ENCODE measurements around the gene APBA3.

APBA3 gene

DNA sequence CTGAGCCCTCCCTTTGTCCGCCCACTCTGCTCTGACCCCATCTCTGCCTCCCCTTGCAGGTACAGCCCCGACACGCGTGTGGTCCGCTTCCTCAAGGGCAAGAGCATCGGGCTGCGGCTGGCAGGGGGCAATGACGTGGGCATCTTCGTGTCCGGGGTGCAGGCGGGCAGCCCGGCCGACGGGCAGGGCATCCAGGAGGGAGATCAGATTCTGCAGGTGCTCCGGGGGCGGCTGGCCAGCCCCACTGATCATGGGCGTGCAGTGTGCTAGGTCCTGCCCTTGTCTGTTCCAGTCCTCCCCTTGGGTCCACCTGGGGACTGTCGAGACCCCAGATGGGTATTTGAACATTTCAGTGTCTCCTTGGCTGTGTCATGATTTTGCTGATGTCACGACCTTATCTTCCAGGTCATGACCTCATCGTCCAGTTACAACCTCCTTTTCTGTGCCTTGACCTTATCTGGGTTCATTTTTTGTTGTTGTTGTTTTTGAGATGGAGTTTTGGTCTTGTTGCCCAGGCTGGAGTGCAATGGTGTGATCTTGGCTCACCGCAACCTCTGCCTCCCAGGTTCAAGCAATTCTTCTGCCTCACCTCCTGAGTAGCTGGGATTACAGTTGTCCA lies 25.3 kb downstream of the APBA3 start:
- Histone ChIP-seq H3K4me3 (ENCODE audit: low read depth, low read length) (no peak overlapping the region), H3K4me1 (no peaks in the 10 kb centered on the region), H3K9me3 (no peaks in the 10 kb centered on the region; the same call in 1 of the 2 replicates), H3K36me3 (no peaks in the 10 kb centered on the region), H3K27me3 (peaks cover 34% of the 10 kb centered on the region)
- DNase-seq, result no peak
- TF ChIP-seq, protein P1, sequence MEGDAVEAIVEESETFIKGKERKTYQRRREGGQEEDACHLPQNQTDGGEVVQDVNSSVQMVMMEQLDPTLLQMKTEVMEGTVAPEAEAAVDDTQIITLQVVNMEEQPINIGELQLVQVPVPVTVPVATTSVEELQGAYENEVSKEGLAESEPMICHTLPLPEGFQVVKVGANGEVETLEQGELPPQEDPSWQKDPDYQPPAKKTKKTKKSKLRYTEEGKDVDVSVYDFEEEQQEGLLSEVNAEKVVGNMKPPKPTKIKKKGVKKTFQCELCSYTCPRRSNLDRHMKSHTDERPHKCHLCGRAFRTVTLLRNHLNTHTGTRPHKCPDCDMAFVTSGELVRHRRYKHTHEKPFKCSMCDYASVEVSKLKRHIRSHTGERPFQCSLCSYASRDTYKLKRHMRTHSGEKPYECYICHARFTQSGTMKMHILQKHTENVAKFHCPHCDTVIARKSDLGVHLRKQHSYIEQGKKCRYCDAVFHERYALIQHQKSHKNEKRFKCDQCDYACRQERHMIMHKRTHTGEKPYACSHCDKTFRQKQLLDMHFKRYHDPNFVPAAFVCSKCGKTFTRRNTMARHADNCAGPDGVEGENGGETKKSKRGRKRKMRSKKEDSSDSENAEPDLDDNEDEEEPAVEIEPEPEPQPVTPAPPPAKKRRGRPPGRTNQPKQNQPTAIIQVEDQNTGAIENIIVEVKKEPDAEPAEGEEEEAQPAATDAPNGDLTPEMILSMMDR (IDR thresholded peaks at IDR 0.05; ENCODE audit: low read depth, low read length), result no peak

DNA sequence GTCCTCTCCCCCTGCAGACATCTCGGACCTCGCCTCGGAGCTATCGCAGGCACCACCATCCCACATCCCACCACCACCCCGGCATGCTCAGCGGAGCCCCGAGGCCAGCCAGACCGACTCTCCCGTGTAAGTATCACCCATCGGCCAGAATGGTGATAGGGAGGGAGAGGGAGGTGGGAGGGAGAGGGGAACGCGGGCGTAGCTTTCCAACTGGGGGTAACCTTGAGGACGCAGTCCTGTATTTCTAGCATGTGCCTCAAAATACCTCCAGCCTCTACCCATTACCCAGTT lies 27.2 kb downstream of the APBA3 start:
- Histone ChIP-seq H3K36me3 (no peaks in the 10 kb centered on the region), H3K27me3 (peaks cover 34% of the 10 kb centered on the region), H3K4me3 (ENCODE audit: low read depth, low read length) (no peak overlapping the region), H3K4me1 (no peaks in the 10 kb centered on the region), H3K9me3 (no peaks in the 10 kb centered on the region; the same call in 1 of the 2 replicates)
- DNase-seq, result no peak
- TF ChIP-seq, protein P1 (IDR thresholded peaks at IDR 0.05; ENCODE audit: low read depth, low read length), result no peak

DNA sequence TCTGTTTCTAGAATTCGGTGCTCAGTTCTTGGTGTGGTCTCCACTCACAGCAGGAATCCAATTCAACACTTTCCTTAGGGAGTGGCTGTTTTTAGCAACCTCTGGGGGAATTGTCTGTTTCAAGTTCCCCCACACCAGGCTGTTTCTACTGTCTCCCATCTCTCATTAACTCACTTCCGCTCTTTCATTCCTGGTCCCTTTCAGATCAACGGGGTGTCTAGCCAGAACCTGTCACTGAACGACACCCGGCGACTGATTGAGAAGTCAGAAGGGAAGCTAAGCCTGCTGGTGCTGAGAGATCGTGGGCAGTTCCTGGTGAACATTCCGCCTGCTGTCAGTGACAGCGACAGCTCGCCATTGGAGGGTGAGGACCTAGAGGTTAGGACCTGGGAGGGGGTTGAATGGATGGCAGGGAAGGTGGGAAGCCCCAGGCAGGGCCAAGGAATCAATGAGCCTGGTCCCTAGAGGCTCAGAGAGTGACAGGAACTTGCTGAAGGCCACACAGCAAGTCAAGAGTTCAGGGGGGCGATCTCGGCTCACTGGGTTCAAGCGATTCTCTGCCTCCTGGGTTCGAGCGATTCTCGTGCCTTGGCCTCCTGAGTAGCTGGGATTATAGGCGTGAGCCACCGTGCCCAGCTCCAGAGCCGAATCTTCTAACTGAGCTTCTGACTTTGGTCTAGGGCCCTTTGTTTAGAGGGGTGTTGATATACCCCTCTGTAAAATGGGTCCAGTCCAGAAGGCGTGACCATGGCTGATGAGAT lies 27.8 kb downstream of the APBA3 start:
- Histone ChIP-seq H3K4me1 (no peaks in the 10 kb centered on the region), H3K4me3 (ENCODE audit: low read depth, low read length) (no peak overlapping the region), H3K27me3 (peaks cover 34% of the 10 kb centered on the region), H3K36me3 (no peaks in the 10 kb centered on the region), H3K9me3 (no peaks in the 10 kb centered on the region; the same call in 1 of the 2 replicates)
- TF ChIP-seq, protein P1 (IDR thresholded peaks at IDR 0.05; ENCODE audit: low read depth, low read length), result no peak
- DNase-seq, result no peak

DNA sequence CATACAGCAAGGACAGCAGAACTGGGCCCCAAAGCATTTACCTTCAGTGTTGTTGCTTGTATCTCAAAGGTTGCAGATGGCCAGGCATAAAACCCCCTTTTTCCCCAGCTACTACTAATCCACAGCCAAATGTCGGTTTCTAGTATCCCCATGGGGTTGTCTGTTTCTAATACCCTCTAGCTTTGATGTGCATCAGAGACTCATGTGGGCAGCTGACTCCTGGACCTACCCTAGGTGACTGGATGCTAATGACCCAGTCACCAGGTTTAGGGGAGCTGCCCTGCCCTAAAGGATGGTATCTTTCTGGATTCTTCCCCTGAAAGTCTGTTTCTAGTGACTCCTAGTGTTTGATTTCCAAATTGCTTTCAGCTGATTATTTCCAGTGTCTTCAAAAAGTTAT lies 29.4 kb downstream of the APBA3 start:
- no peak overlapping the region for H3K4me3 ChIP-seq (ENCODE audit: low read depth, low read length)
- TF ChIP-seq, protein P1 (IDR thresholded peaks at IDR 0.05; ENCODE audit: low read depth, low read length), result no peak
- no peaks in the 10 kb centered on the region for H3K36me3 ChIP-seq
- H3K9me3 ChIP-seq, result no peaks in the 10 kb centered on the region; the same call in 1 of the 2 replicates
- no peaks in the 10 kb centered on the region for H3K4me1 ChIP-seq
- H3K27me3 ChIP-seq, result peaks cover 34% of the 10 kb centered on the region
- DNase-seq, result no peak

DNA sequence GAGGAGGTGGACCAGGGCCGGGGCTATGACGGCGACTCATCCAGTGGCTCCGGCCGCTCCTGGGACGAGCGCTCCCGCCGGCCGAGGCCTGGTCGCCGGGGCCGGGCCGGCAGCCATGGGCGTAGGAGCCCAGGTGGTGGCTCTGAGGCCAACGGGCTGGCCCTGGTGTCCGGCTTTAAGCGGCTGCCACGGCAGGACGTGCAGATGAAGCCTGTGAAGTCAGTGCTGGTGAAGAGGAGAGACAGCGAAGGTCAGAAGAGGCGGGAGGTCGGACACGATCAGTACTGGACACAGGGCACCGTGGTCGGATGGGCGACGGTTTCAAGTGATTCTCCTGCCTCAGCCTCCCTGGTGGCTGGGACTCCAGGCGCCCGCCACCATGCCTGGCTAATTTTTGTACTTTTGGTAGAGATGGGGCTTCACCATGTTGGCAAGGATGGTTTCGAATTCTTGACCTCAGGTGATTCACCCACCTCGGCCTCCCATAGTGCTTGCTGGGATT lies 31.0 kb downstream of the APBA3 start:
- Histone ChIP-seq H3K27me3 (peaks cover 23% of the 10 kb centered on the region), H3K4me1 (no peaks in the 10 kb centered on the region), H3K4me3 (ENCODE audit: low read depth, low read length) (no peak overlapping the region), H3K9me3 (no peaks in the 10 kb centered on the region), H3K36me3 (no peaks in the 10 kb centered on the region)
- DNase-seq, result no peak
- TF ChIP-seq, protein P1 (IDR thresholded peaks at IDR 0.05; ENCODE audit: low read depth, low read length), result no peak
